ENCODE results near the gene PLIN3.

PLIN3 gene

GRCh38 chr19:4852484-4852883 lies 15.0 kb downstream of the PLIN3 start:
- H3K4me3 ChIP-seq (ENCODE audit: low read depth, low read length) = no peak overlapping the region
- H3K4ac ChIP-seq (ENCODE audit: low read depth, low read length) = no peak overlapping the region
- H3K9me3 ChIP-seq (ENCODE audit: insufficient read depth, low read depth, low read length) = peaks cover 1% of the 10 kb centered on the region
- H2AK5ac ChIP-seq (ENCODE audit: low read length) = no peak overlapping the region
- no peak overlapping the region for H4K12ac ChIP-seq (ENCODE audit: low read depth, low read length)
- H3K9ac ChIP-seq (ENCODE audit: low read length) = no peak overlapping the region
- no CpG with 5 or more reads among the region's 6 CpGs for WGBS (ENCODE audit: extremely low coverage, insufficient coverage, insufficient read length)
- H3K27me3 ChIP-seq (ENCODE audit: insufficient read depth, low read length) = no peaks in the 10 kb centered on the region
- H2AFZ ChIP-seq (ENCODE audit: insufficient read depth, low read length, poor library complexity) = no peak overlapping the region
- H2BK120ac ChIP-seq (ENCODE audit: insufficient read depth, low read length, poor library complexity) = no peak overlapping the region
- no peaks in the 10 kb centered on the region for H3K79me1 ChIP-seq (ENCODE audit: low read length)
- H4K8ac ChIP-seq (ENCODE audit: low read depth, low read length) = no peak overlapping the region
- H3K4me1 ChIP-seq (ENCODE audit: control insufficient read depth in 1 of 2, insufficient read depth in 2 of 2, low read length in 2 of 2) = no peaks in the 10 kb centered on the region
- no peak overlapping the region for H3K14ac ChIP-seq (ENCODE audit: low read length)
- H3K23ac ChIP-seq (ENCODE audit: low read length) = no peak overlapping the region
- H2BK12ac ChIP-seq (ENCODE audit: low read length) = no peak overlapping the region
- peaks cover 52 to 63% of the 10 kb centered on the region in 2 experiments for H3K36me3 ChIP-seq (ENCODE audit: control insufficient read depth in 1 of 2, insufficient read depth in 2 of 2, low read length in 2 of 2)
- H2BK5ac ChIP-seq (ENCODE audit: low read depth, low read length, poor library complexity) = no peak overlapping the region
- no peak overlapping the region for H4K91ac ChIP-seq (ENCODE audit: low read depth, low read length)
- H3K18ac ChIP-seq (ENCODE audit: low read length) = no peak overlapping the region
- no peak overlapping the region for H3K27ac ChIP-seq (ENCODE audit: low read depth, low read length)
- H3K4me2 ChIP-seq (ENCODE audit: low read length) = no peak overlapping the region
- no peaks in the 10 kb centered on the region for H3K79me2 ChIP-seq (ENCODE audit: control insufficient read depth, insufficient read depth, low read length, poor library complexity)
- DNase-seq = no peak

GRCh38 chr19:4851551-4852290 lies 15.7 kb downstream of the PLIN3 start:
- no peaks in the 10 kb centered on the region for H3K79me2 ChIP-seq (ENCODE audit: control insufficient read depth, insufficient read depth, low read length, poor library complexity)
- H3K4me2 ChIP-seq (ENCODE audit: low read length) = no peak overlapping the region
- no peak overlapping the region for H2BK12ac ChIP-seq (ENCODE audit: low read length)
- WGBS (ENCODE audit: extremely low coverage, insufficient coverage, insufficient read length) = no CpG with 5 or more reads among the region's 42 CpGs
- peaks cover 1% of the 10 kb centered on the region for H3K9me3 ChIP-seq (ENCODE audit: insufficient read depth, low read depth, low read length)
- H2BK5ac ChIP-seq (ENCODE audit: low read depth, low read length, poor library complexity) = no peak overlapping the region
- no peak overlapping the region for H4K8ac ChIP-seq (ENCODE audit: low read depth, low read length)
- H2AK5ac ChIP-seq (ENCODE audit: low read length) = no peak overlapping the region
- peak in 1 of 2 donors; percentile 73 for DNase-seq
- H4K91ac ChIP-seq (ENCODE audit: low read depth, low read length) = no peak overlapping the region
- no peak overlapping the region for H3K27ac ChIP-seq (ENCODE audit: low read depth, low read length)
- peaks cover 51 to 62% of the 10 kb centered on the region in 2 experiments for H3K36me3 ChIP-seq (ENCODE audit: control insufficient read depth in 1 of 2, insufficient read depth in 2 of 2, low read length in 2 of 2)
- H3K79me1 ChIP-seq (ENCODE audit: low read length) = no peaks in the 10 kb centered on the region
- H3K4ac ChIP-seq (ENCODE audit: low read depth, low read length) = no peak overlapping the region
- H2BK120ac ChIP-seq (ENCODE audit: insufficient read depth, low read length, poor library complexity) = no peak overlapping the region
- H4K12ac ChIP-seq (ENCODE audit: low read depth, low read length) = no peak overlapping the region
- no peak overlapping the region for H3K9ac ChIP-seq (ENCODE audit: low read length)
- no peak overlapping the region for H3K18ac ChIP-seq (ENCODE audit: low read length)
- H2AFZ ChIP-seq (ENCODE audit: insufficient read depth, low read length, poor library complexity) = no peak overlapping the region
- no peaks in the 10 kb centered on the region for H3K4me1 ChIP-seq (ENCODE audit: control insufficient read depth in 1 of 2, insufficient read depth in 2 of 2, low read length in 2 of 2)
- H3K27me3 ChIP-seq (ENCODE audit: insufficient read depth, low read length) = no peaks in the 10 kb centered on the region
- H3K4me3 ChIP-seq (ENCODE audit: low read depth, low read length) = no peak overlapping the region
- H3K23ac ChIP-seq (ENCODE audit: low read length) = no peak overlapping the region
- no peak overlapping the region for H3K14ac ChIP-seq (ENCODE audit: low read length)

- no peak for DNase-seq
- H3K9me3 ChIP-seq (ENCODE audit: insufficient read depth, low read depth, low read length) = peaks cover 1% of the 10 kb centered on the region
- H3K23ac ChIP-seq (ENCODE audit: low read length) = no peak overlapping the region
- H3K4me2 ChIP-seq (ENCODE audit: low read length) = no peak overlapping the region
- H3K9ac ChIP-seq (ENCODE audit: low read length) = no peak overlapping the region
- H2AK5ac ChIP-seq (ENCODE audit: low read length) = no peak overlapping the region
- no peak overlapping the region for H2AFZ ChIP-seq (ENCODE audit: insufficient read depth, low read length, poor library complexity)
- H2BK12ac ChIP-seq (ENCODE audit: low read length) = no peak overlapping the region
- H4K8ac ChIP-seq (ENCODE audit: low read depth, low read length) = no peak overlapping the region
- H3K4me1 ChIP-seq (ENCODE audit: control insufficient read depth in 1 of 2, insufficient read depth in 2 of 2, low read length in 2 of 2) = no peaks in the 10 kb centered on the region
- no peak overlapping the region for H4K12ac ChIP-seq (ENCODE audit: low read depth, low read length)
- H3K79me1 ChIP-seq (ENCODE audit: low read length) = no peaks in the 10 kb centered on the region
- H3K18ac ChIP-seq (ENCODE audit: low read length) = no peak overlapping the region
- H3K27ac ChIP-seq (ENCODE audit: low read depth, low read length) = no peak overlapping the region
- no peak overlapping the region for H2BK120ac ChIP-seq (ENCODE audit: insufficient read depth, low read length, poor library complexity)
- H3K14ac ChIP-seq (ENCODE audit: low read length) = no peak overlapping the region
- no peak overlapping the region for H4K91ac ChIP-seq (ENCODE audit: low read depth, low read length)
- no peaks in the 10 kb centered on the region for H3K27me3 ChIP-seq (ENCODE audit: insufficient read depth, low read length)
- no peak overlapping the region for H3K4me3 ChIP-seq (ENCODE audit: low read depth, low read length)
- H3K36me3 ChIP-seq (ENCODE audit: control insufficient read depth in 1 of 2, insufficient read depth in 2 of 2, low read length in 2 of 2) = peaks cover 47 to 53% of the 10 kb centered on the region in 2 experiments
- no peaks in the 10 kb centered on the region for H3K79me2 ChIP-seq (ENCODE audit: control insufficient read depth, insufficient read depth, low read length, poor library complexity)
- no peak overlapping the region for H3K4ac ChIP-seq (ENCODE audit: low read depth, low read length)
- WGBS (ENCODE audit: extremely low coverage, insufficient coverage, insufficient read length) = no CpG with 5 or more reads among the region's 7 CpGs
- no peak overlapping the region for H2BK5ac ChIP-seq (ENCODE audit: low read depth, low read length, poor library complexity)
These were observed 18.4 kb downstream of the PLIN3 start for GRCh38 chr19:4849019-4849418.

- Histone ChIP-seq H3K27ac (ENCODE audit: low read depth, low read length) (no peak overlapping the region), H2AFZ (ENCODE audit: insufficient read depth, low read length, poor library complexity) (no peak overlapping the region), H3K79me2 (ENCODE audit: control insufficient read depth, insufficient read depth, low read length, poor library complexity) (no peaks in the 10 kb centered on the region), H3K27me3 (ENCODE audit: insufficient read depth, low read length) (no peaks in the 10 kb centered on the region), H3K9me3 (ENCODE audit: insufficient read depth, low read depth, low read length) (peaks cover 1% of the 10 kb centered on the region), H3K4me3 (ENCODE audit: low read depth, low read length) (no peak overlapping the region), H3K4me2 (ENCODE audit: low read length) (no peak overlapping the region), H4K8ac (ENCODE audit: low read depth, low read length) (no peak overlapping the region), H4K12ac (ENCODE audit: low read depth, low read length) (no peak overlapping the region), H2BK5ac (ENCODE audit: low read depth, low read length, poor library complexity) (no peak overlapping the region), H3K18ac (ENCODE audit: low read length) (no peak overlapping the region), H3K4me1 (ENCODE audit: control insufficient read depth in 1 of 2, insufficient read depth in 2 of 2, low read length in 2 of 2) (no peaks in the 10 kb centered on the region), H2BK12ac (ENCODE audit: low read length) (no peak overlapping the region), H3K79me1 (ENCODE audit: low read length) (no peaks in the 10 kb centered on the region), H3K14ac (ENCODE audit: low read length) (no peak overlapping the region), H3K36me3 (ENCODE audit: control insufficient read depth in 1 of 2, insufficient read depth in 2 of 2, low read length in 2 of 2) (peaks cover 57 to 58% of the 10 kb centered on the region in 2 experiments), H3K9ac (ENCODE audit: low read length) (no peak overlapping the region), H3K4ac (ENCODE audit: low read depth, low read length) (no peak overlapping the region), H2BK120ac (ENCODE audit: insufficient read depth, low read length, poor library complexity) (no peak overlapping the region), H2AK5ac (ENCODE audit: low read length) (no peak overlapping the region), H4K91ac (ENCODE audit: low read depth, low read length) (no peak overlapping the region), H3K23ac (ENCODE audit: low read length) (no peak overlapping the region)
- no peak for DNase-seq
- no CpG with 5 or more reads among the region's 23 CpGs for WGBS (ENCODE audit: extremely low coverage, insufficient coverage, insufficient read length)
These were observed 20.1 kb downstream of the PLIN3 start for GRCh38 chr19:4847190-4847973.
